Measurements from ENCODE around the gene ENPP7. TPM values are rescaled to one million over a fixed set of nuclear protein-coding genes. Genes with fewer than 3 reads are reported as not detected.

Gene ENPP7
- polyA plus RNA-seq, 1 experiment: not detected

DNA sequence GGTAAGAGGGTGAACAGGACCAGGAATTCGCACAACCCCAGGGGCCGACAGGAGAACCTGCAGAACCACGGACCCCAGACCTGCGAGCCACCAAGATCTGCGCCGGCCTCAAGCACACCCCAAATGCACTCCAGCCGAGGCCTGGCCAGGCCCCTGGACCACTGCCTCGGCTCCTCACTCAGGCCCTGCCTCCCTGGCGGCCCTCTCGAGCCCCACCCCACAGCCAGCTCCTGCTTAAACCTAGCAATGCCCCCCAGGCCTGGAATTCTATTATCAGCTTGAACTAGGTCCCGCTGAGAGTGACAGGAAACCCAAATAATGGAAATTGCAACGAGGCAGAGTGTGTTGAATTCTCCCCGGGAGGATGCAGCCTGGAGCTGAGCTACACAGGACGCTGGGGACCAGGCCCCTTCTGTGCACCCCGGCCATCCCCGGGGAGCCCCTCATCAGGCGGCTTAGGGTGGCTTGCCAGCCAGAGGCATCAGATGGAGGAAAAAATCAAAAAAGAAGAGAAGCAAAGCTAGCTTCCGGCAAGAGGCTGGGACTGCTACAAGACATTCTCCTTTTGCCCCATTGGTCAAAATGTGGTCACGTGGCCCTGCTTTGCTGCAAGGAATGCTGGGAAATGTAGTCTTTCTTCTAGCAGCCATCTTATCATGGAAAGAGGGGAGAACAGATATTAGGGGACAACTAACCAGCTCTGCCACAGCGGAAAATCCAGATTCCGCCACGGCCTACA is 2.4 kb upstream of the ENPP7 start:
- TF ChIP-seq, protein P1, sequence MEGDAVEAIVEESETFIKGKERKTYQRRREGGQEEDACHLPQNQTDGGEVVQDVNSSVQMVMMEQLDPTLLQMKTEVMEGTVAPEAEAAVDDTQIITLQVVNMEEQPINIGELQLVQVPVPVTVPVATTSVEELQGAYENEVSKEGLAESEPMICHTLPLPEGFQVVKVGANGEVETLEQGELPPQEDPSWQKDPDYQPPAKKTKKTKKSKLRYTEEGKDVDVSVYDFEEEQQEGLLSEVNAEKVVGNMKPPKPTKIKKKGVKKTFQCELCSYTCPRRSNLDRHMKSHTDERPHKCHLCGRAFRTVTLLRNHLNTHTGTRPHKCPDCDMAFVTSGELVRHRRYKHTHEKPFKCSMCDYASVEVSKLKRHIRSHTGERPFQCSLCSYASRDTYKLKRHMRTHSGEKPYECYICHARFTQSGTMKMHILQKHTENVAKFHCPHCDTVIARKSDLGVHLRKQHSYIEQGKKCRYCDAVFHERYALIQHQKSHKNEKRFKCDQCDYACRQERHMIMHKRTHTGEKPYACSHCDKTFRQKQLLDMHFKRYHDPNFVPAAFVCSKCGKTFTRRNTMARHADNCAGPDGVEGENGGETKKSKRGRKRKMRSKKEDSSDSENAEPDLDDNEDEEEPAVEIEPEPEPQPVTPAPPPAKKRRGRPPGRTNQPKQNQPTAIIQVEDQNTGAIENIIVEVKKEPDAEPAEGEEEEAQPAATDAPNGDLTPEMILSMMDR (IDR thresholded peaks at IDR 0.05; ENCODE audit: low read depth, low read length): no peak
- Histone ChIP-seq H3K9me3 (ENCODE audit: control insufficient read depth, insufficient read depth, low read length) (no peaks in the 10 kb centered on the region; the same call in 1 of the 2 replicates), H3K4me3 (ENCODE audit: low read depth, low read length) (peak overlapping the region; percentile 46), H3K27ac (ENCODE audit: low read depth, low read length) (no peak overlapping the region), H3K27me3 (ENCODE audit: control insufficient read depth, insufficient read depth, low read length) (no peaks in the 10 kb centered on the region)
- ChIA-PET POLR2A (no interaction called here), CTCF (interaction anchor here (0.5 to 2.4 kb wide), 2 partner anchors 13 to 147 kb away, joined by 5 to 10 read pairs; no protein-coding TSS in a partner anchor)
- DNase-seq (ENCODE audit: low read depth, low spot score): peak; percentile 79

DNA sequence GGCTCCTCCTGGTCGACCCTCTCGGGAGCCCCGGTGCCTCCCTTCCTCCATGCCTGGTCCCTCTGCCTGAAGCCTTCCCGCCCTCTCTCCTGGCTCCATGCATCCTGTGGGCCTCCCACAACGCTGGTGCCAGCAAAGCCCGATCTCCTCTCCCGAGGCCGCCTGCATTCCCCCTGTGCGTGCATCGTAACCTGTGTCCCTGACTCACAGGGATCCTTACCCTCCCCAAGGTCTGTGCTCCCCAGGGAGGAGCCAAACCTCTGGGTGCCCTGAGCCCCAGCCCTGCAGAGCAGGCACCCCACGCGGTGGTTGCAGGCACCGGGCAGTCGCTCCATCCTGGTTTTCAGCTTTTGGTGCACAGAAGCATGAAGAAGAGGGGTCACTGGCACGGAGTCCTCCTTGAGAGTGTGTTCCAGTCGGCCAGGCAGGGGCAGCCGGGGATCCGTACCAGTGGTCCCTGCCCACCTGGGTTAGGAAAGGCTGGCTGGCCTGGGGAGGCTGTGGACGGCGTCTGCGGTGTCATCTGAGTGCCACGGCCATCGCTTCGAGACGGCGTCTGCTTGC is 1.8 kb upstream of the ENPP7 start:
- TF ChIP-seq, protein P1 (IDR thresholded peaks at IDR 0.05; ENCODE audit: low read depth, low read length): no peak
- CTCF ChIA-PET: interaction anchor here (2.4 kb wide), 1 partner anchor 12 kb away, joined by 10 read pairs; no protein-coding TSS in a partner anchor
- Histone ChIP-seq H3K4me3 (ENCODE audit: low read depth, low read length) (no peak overlapping the region), H3K9me3 (ENCODE audit: control insufficient read depth, insufficient read depth, low read length) (no peaks in the 10 kb centered on the region; the same call in 1 of the 2 replicates), H3K27me3 (ENCODE audit: control insufficient read depth, insufficient read depth, low read length) (no peaks in the 10 kb centered on the region), H3K27ac (ENCODE audit: low read depth, low read length) (no peak overlapping the region)
- POLR2A ChIA-PET: no interaction called here
- DNase-seq (ENCODE audit: low read depth, low spot score): no peak

DNA sequence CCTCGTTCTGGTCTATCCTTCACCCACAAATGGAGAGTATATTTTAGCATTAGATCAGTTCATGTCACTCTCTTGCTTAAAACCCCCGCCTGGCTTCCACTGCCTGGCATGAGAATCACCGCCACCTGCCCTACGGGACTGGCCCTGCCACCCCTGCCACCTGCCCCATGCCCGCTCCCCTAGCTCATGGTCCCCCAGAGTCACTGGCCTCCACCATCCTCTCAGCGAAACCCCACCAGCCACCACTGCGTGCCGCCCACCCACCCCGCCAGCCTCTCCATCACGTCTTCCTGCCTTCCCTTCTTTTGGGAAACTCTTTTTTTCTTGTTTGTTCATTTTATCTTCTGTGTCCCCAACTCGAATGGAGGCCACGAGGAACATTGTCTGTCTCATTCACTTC is 982 bp upstream of the ENPP7 start:
- DNase-seq (ENCODE audit: low read depth, low spot score): no peak
- POLR2A ChIA-PET: no interaction called here
- no peaks in the 10 kb centered on the region; the same call in 1 of the 2 replicates for H3K9me3 ChIP-seq (ENCODE audit: control insufficient read depth, insufficient read depth, low read length)
- no peak overlapping the region for H3K4me3 ChIP-seq (ENCODE audit: low read depth, low read length)
- TF ChIP-seq, protein P1 (IDR thresholded peaks at IDR 0.05; ENCODE audit: low read depth, low read length): no peak
- H3K27me3 ChIP-seq (ENCODE audit: control insufficient read depth, insufficient read depth, low read length): no peaks in the 10 kb centered on the region
- no peak overlapping the region for H3K27ac ChIP-seq (ENCODE audit: low read depth, low read length)
- CTCF ChIA-PET: no interaction called here

- TF ChIP-seq, protein P1 (IDR thresholded peaks at IDR 0.05; ENCODE audit: low read depth, low read length): no peak
- ChIA-PET POLR2A (no interaction called here), CTCF (no interaction called here)
- Histone ChIP-seq H3K9me3 (ENCODE audit: control insufficient read depth, insufficient read depth, low read length) (no peaks in the 10 kb centered on the region; the same call in 1 of the 2 replicates), H3K27me3 (ENCODE audit: control insufficient read depth, insufficient read depth, low read length) (no peaks in the 10 kb centered on the region), H3K4me3 (ENCODE audit: low read depth, low read length) (no peak overlapping the region), H3K27ac (ENCODE audit: low read depth, low read length) (no peak overlapping the region)
- DNase-seq (ENCODE audit: low read depth, low spot score): no peak
Measured at GRCh38 chr17:79730437-79730768, 340 bp upstream of the ENPP7 start.

GRCh38 chr17:79732254-79732653 is 1.5 kb downstream of the ENPP7 start:
- Histone ChIP-seq H3K9me3 (ENCODE audit: control insufficient read depth, insufficient read depth, low read length) (no peaks in the 10 kb centered on the region; the same call in 1 of the 2 replicates), H3K27me3 (ENCODE audit: control insufficient read depth, insufficient read depth, low read length) (peaks cover 3% of the 10 kb centered on the region), H3K4me3 (ENCODE audit: low read depth, low read length) (no peak overlapping the region), H3K27ac (ENCODE audit: low read depth, low read length) (no peak overlapping the region)
- TF ChIP-seq, protein P1 (IDR thresholded peaks at IDR 0.05; ENCODE audit: low read depth, low read length): no peak
- DNase-seq (ENCODE audit: low read depth, low spot score): no peak
- POLR2A ChIA-PET: no interaction called here
- CTCF ChIA-PET: interaction anchor here (1.7 kb wide), 1 partner anchor 10 kb away, joined by 3 read pairs; no protein-coding TSS in a partner anchor

Measured in AG04450 (cell line).